ENCODE measurements around the gene NEMP2.

NEMP2 gene

DNA sequence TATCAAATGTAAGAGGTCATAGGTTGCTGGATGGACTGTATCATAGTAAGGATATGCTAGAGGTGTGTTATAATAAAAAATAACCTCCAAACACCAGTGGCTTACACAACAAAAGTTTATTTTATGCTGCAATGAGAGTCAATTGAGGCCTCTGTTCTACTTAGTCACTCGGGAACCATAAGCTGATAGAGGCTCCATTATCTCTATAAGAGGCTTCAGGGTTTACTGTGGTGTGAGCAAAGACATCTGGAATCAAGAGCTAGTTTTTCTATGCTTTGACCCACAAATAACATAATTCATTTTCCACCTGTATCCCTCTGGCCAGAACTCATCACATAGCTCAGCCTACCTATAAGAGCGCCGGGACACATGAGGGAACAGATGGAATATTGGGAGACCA is 47.5 kb upstream of the NEMP2 start:
- H3K9me2 ChIP-seq (replicated peaks; ENCODE audit: insufficient read depth, low read length) = no peaks in the 10 kb centered on the region

DNA sequence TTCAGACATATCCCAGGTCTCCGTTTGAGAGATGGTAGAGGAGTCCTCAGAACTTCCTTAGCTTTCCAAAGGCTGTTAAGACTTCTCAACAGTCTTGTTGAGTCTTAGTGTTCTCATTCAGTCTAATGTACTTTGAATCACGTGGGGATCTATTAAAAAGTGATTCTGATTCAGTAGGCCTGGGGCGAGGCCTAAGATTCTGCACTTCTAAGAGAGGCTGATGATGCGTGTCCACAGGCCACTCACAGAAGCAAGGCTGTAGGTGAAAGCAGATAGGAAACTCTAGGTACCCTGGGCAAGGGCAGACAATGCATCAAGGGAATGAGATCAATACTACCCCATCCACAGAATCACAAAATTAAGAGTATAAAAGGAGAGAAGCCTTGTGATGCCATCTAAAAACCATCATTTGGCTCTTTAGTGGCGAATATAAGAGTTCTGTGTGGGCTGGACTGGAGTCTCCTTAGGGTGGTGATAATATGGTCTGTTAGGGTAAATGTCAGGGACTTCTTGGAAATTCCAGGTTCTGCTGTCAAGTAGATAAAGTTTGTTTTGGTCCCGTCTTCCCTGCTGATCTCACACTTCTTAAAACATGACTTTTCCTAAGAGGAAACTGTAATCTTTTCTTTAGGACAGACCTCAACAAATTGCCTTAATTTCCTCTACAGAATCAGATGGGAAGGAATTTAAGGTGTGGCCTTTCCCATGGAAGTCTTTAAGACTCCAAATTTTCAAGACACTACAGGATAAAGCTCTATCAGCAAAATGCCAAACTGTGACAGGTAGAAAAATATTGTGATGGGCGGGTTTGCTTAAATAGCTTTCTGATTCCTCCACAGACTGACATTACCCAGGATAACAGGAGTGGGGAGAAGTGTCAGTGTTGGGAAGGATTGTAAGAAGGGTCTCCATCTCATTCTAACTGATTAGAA is 45.7 kb upstream of the NEMP2 start:
- no peak overlapping the region for H3K27ac ChIP-seq (ENCODE audit: low read depth, low read length)

More for the DNA sequence above, 47.5 kb upstream of the NEMP2 start:
- no peaks in the 10 kb centered on the region for H3K36me3 ChIP-seq (ENCODE audit: low read length)
- H2AFZ ChIP-seq (ENCODE audit: low read depth, low read length, severe bottlenecking) = no peak overlapping the region
- no peaks in the 10 kb centered on the region for H3F3A ChIP-seq (ENCODE audit: insufficient read depth)
- H3K4me2 ChIP-seq (ENCODE audit: low read depth, low read length, poor library complexity, severe bottlenecking) = no peak overlapping the region
- no peaks in the 10 kb centered on the region for H4K20me1 ChIP-seq (ENCODE audit: low read depth, low read length)
- H3K4me3 ChIP-seq (ENCODE audit: insufficient read depth, low read length, poor library complexity, severe bottlenecking) = no peak overlapping the region
- no peaks in the 10 kb centered on the region for H3K79me2 ChIP-seq (ENCODE audit: insufficient read depth, low read length)
- H3K9ac ChIP-seq (ENCODE audit: low read length) = no peak overlapping the region
- TF ChIP-seq EZH2phosphoT487 (conservative IDR thresholded peaks at IDR 0.05; ENCODE audit: low read length) = no peak
- TF ChIP-seq, protein P1, sequence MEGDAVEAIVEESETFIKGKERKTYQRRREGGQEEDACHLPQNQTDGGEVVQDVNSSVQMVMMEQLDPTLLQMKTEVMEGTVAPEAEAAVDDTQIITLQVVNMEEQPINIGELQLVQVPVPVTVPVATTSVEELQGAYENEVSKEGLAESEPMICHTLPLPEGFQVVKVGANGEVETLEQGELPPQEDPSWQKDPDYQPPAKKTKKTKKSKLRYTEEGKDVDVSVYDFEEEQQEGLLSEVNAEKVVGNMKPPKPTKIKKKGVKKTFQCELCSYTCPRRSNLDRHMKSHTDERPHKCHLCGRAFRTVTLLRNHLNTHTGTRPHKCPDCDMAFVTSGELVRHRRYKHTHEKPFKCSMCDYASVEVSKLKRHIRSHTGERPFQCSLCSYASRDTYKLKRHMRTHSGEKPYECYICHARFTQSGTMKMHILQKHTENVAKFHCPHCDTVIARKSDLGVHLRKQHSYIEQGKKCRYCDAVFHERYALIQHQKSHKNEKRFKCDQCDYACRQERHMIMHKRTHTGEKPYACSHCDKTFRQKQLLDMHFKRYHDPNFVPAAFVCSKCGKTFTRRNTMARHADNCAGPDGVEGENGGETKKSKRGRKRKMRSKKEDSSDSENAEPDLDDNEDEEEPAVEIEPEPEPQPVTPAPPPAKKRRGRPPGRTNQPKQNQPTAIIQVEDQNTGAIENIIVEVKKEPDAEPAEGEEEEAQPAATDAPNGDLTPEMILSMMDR (IDR thresholded peaks at IDR 0.05; ENCODE audit: insufficient read depth, low read length, poor library complexity, severe bottlenecking) = no peak
- no peak overlapping the region for H3K27ac ChIP-seq (ENCODE audit: low read depth, low read length)
- no peaks in the 10 kb centered on the region for H3K27me3 ChIP-seq (ENCODE audit: low read length)
- no peaks in the 10 kb centered on the region for H3K9me3 ChIP-seq (ENCODE audit: insufficient read depth, low read length)

DNA sequence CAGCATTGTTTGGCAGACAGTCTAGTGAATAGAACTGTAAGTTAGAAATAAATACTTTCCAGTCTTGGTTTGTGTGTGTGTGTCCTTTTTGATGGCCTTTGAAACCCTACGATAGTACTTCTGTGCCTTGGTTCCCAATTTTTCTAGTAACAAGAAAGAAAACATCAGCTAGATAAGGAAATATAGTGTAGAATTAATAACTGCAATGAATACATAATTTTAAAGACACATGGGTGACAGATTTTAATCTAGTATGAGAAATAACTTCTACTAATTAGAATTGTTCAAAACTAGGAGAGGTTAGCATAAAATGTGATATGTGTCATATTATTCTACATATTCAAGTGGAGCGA is 44.5 kb upstream of the NEMP2 start:
- H3K27me3 ChIP-seq (ENCODE audit: low read length) = no peaks in the 10 kb centered on the region
- H4K20me1 ChIP-seq (ENCODE audit: low read depth, low read length) = no peaks in the 10 kb centered on the region
- H3K9ac ChIP-seq (ENCODE audit: low read length) = no peak overlapping the region
- H3K4me2 ChIP-seq (ENCODE audit: low read depth, low read length, poor library complexity, severe bottlenecking) = no peak overlapping the region
- TF ChIP-seq EZH2phosphoT487 (conservative IDR thresholded peaks at IDR 0.05; ENCODE audit: low read length) = no peak
- TF ChIP-seq, protein P1 (IDR thresholded peaks at IDR 0.05; ENCODE audit: insufficient read depth, low read length, poor library complexity, severe bottlenecking) = no peak
- H3K9me2 ChIP-seq (replicated peaks; ENCODE audit: insufficient read depth, low read length) = no peaks in the 10 kb centered on the region
- H3F3A ChIP-seq (ENCODE audit: insufficient read depth) = no peaks in the 10 kb centered on the region
- H3K27ac ChIP-seq (ENCODE audit: low read depth, low read length) = no peak overlapping the region
- no peaks in the 10 kb centered on the region for H3K9me3 ChIP-seq (ENCODE audit: insufficient read depth, low read length)
- H3K4me3 ChIP-seq (ENCODE audit: insufficient read depth, low read length, poor library complexity, severe bottlenecking) = no peak overlapping the region
- H3K79me2 ChIP-seq (ENCODE audit: insufficient read depth, low read length) = no peaks in the 10 kb centered on the region
- no peak overlapping the region for H2AFZ ChIP-seq (ENCODE audit: low read depth, low read length, severe bottlenecking)
- H3K36me3 ChIP-seq (ENCODE audit: low read length) = no peaks in the 10 kb centered on the region

More for the DNA sequence above, 45.7 kb upstream of the NEMP2 start:
- H3K9me3 ChIP-seq (ENCODE audit: insufficient read depth, low read length) = no peaks in the 10 kb centered on the region
- H3K27me3 ChIP-seq (ENCODE audit: low read length) = no peaks in the 10 kb centered on the region
- no peak overlapping the region for H3K9ac ChIP-seq (ENCODE audit: low read length)
- H3K4me3 ChIP-seq (ENCODE audit: insufficient read depth, low read length, poor library complexity, severe bottlenecking) = no peak overlapping the region
- no peaks in the 10 kb centered on the region for H3K9me2 ChIP-seq (replicated peaks; ENCODE audit: insufficient read depth, low read length)
- no peaks in the 10 kb centered on the region for H4K20me1 ChIP-seq (ENCODE audit: low read depth, low read length)
- no peaks in the 10 kb centered on the region for H3K36me3 ChIP-seq (ENCODE audit: low read length)
- no peaks in the 10 kb centered on the region for H3K79me2 ChIP-seq (ENCODE audit: insufficient read depth, low read length)
- no peak overlapping the region for H2AFZ ChIP-seq (ENCODE audit: low read depth, low read length, severe bottlenecking)
- TF ChIP-seq, protein P1 (IDR thresholded peaks at IDR 0.05; ENCODE audit: insufficient read depth, low read length, poor library complexity, severe bottlenecking) = no peak
- TF ChIP-seq EZH2phosphoT487 (conservative IDR thresholded peaks at IDR 0.05; ENCODE audit: low read length) = no peak
- H3K4me2 ChIP-seq (ENCODE audit: low read depth, low read length, poor library complexity, severe bottlenecking) = no peak overlapping the region
- H3F3A ChIP-seq (ENCODE audit: insufficient read depth) = no peaks in the 10 kb centered on the region

Data from SU-DHL-6 (cell line).